Neural cell (in vitro differentiated cells): ENCODE data around the gene IBTK. TPM values are rescaled to one million over a fixed set of nuclear protein-coding genes. Genes with fewer than 3 reads are reported as not detected.

ENCODE experiments used
- H2AFZ ChIP-seq: fragments of 200-600, 300-800 bp; sonication (generic), shearing (Covaris generic); 2 replicates; pipeline ENCODE4 v1.6.0; 2014; ENCODE audit warnings: low read depth, mild to moderate bottlenecking, antibody characterized with exemption, low read length, moderate library complexity
- H3F3A ChIP-seq: fragments of 200-600 bp; shearing (Covaris generic); 2 replicates; pipeline ENCODE4 v1.6.1; 2016; ENCODE audit warnings: mild to moderate bottlenecking, moderate library complexity, mixed read lengths, antibody characterized with exemption, low read length; ENCODE audit not compliant: insufficient read depth, poor library complexity, severe bottlenecking
- H3K27ac ChIP-seq: fragments of 200-600, 300-800 bp; sonication (generic), shearing (Covaris generic); 2 replicates; pipeline ENCODE4 v1.5.1; 2014; ENCODE audit warnings: mild to moderate bottlenecking, low read length, moderate library complexity
- H3K27me3 ChIP-seq: fragments of 300-800, 200-600 bp; sonication (generic), shearing (Covaris generic); 2 replicates; pipeline ENCODE4 v1.6.0; 2014; ENCODE audit warnings: mild to moderate bottlenecking, low read depth, low read length, moderate library complexity; ENCODE audit not compliant: insufficient read depth
- H3K36me3 ChIP-seq: fragments of 300-800, 200-600 bp; sonication (generic), shearing (Covaris generic); 2 replicates; pipeline ENCODE4 v1.5.1; 2014; ENCODE audit warnings: mild to moderate bottlenecking, antibody characterized with exemption, low read length, moderate library complexity; ENCODE audit not compliant: insufficient read depth
- H3K4me2 ChIP-seq: fragments of 300-800, 200-600 bp; sonication (generic), shearing (Covaris generic); 2 replicates; pipeline ENCODE4 v1.6.0; 2014; ENCODE audit warnings: mild to moderate bottlenecking, low read length
- H3K4me3 ChIP-seq: fragments of 300-800, 200-600 bp; sonication (generic), shearing (Covaris generic); 2 replicates; pipeline ENCODE4 v1.5.1; 2014; ENCODE audit warnings: mild to moderate bottlenecking, low read length, moderate library complexity
- H3K79me2 ChIP-seq: fragments of 200-600 bp; shearing (Covaris generic); replicated peaks from 2 replicates; pipeline ENCODE4 v1.6.0; 2014; ENCODE audit warnings: mild to moderate bottlenecking, low read length, moderate library complexity; ENCODE audit not compliant: insufficient read depth
- H3K9ac ChIP-seq: fragments of 300-800, 200-600 bp; sonication (generic), shearing (Covaris generic); 2 replicates; pipeline ENCODE4 v1.6.1; 2016; ENCODE audit warnings: mild to moderate bottlenecking, low read length, mixed read lengths
- H3K9me2 ChIP-seq: fragments of 200-600 bp; shearing (Covaris generic); 2 replicates; pipeline ENCODE4 v1.6.1; 2016; ENCODE audit warnings: mild to moderate bottlenecking, low read length, mixed read lengths; ENCODE audit not compliant: insufficient read depth
- H3K9me3 ChIP-seq: fragments of 200-600, 300-800 bp; sonication (generic), shearing (Covaris generic); 2 replicates; pipeline ENCODE4 v1.6.1; 2016; ENCODE audit warnings: mild to moderate bottlenecking, mixed run types, low read length, moderate library complexity, mixed read lengths
- H4K20me1 ChIP-seq: fragments of 200-600 bp; shearing (Covaris generic); 2 replicates; pipeline ENCODE4 v1.6.1; 2016; ENCODE audit warnings: mild to moderate bottlenecking, mixed run types; ENCODE audit not compliant: insufficient read depth
- CTCF ChIP-seq: fragments of 450-650 bp; IDR thresholded peaks from 2 replicates; pipeline ENCODE4 v1.5.1; 2014; ENCODE audit warnings: antibody characterized with exemption, mild to moderate bottlenecking, moderate library complexity; ENCODE audit not compliant: poor library complexity, severe bottlenecking
- EP300 ChIP-seq: fragments of 450-650 bp; conservative IDR thresholded peaks from 2 replicates; pipeline ENCODE4 v1.6.1; 2014; ENCODE audit warnings: antibody characterized with exemption, mild to moderate bottlenecking, moderate library complexity; ENCODE audit not compliant: poor library complexity, severe bottlenecking
- EZH2 ChIP-seq: fragments of 200-600, 300-800 bp; shearing (Covaris generic), sonication (generic); IDR thresholded peaks from 2 replicates; pipeline ENCODE4 v1.6.1; 2014; ENCODE audit warnings: antibody characterized with exemption, low read length, borderline replicate concordance, mild to moderate bottlenecking; ENCODE audit not compliant: insufficient read depth, poor library complexity, severe bottlenecking
- MXI1 ChIP-seq: fragments of 450-650 bp; conservative IDR thresholded peaks from 2 replicates; pipeline ENCODE4 v1.6.1; 2014; ENCODE audit warnings: antibody characterized with exemption, mild to moderate bottlenecking; ENCODE audit not compliant: poor library complexity, severe bottlenecking
- POLR2AphosphoS5 ChIP-seq: IDR thresholded peaks from 2 replicates; pipeline ENCODE4 v1.6.1; 2012
- RAD21 ChIP-seq: fragments of 450-650 bp; conservative IDR thresholded peaks from 2 replicates; pipeline ENCODE4 v1.6.1; 2014; ENCODE audit warnings: antibody characterized with exemption, mild to moderate bottlenecking, moderate library complexity
- REST ChIP-seq: IDR thresholded peaks from 2 replicates; pipeline ENCODE4 v1.6.1; 2012; ENCODE audit warnings: borderline replicate concordance
- SMC3 ChIP-seq: fragments of 450-650 bp; conservative IDR thresholded peaks from 2 replicates; pipeline ENCODE4 v1.6.1; 2014; ENCODE audit warnings: antibody characterized with exemption, mild to moderate bottlenecking, moderate library complexity; ENCODE audit not compliant: poor library complexity
- TAF1 ChIP-seq: IDR thresholded peaks from 2 replicates; pipeline ENCODE4 v1.6.1; 2012; ENCODE audit warnings: low read depth
- polyA plus RNA-seq: library from polyadenylated mRNA; depleted of rRNA; stranded (reverse); fragments of >200 nt; gene quantifications from 2 replicates; pipeline ENCODE4 v1.2.3, GENCODE V29; 2014

IBTK gene
- polyA plus RNA-seq, 1 donor from 2014 or later, result 64.6 TPM

GRCh38 chr6:82143041-82143481 lies 104.5 kb downstream of the IBTK start:
- no peak overlapping the region for H3K4me2 ChIP-seq
- no peaks in the 10 kb centered on the region for H3K9me2 ChIP-seq
- TF ChIP-seq MXI1 (no peak), REST (no peak), TAF1 (no peak)
- H3F3A ChIP-seq, result no peaks in the 10 kb centered on the region
- H3K9me3 ChIP-seq, result no peaks in the 10 kb centered on the region
- H3K9ac ChIP-seq, result no peak overlapping the region
- H3K27me3 ChIP-seq, result no peaks in the 10 kb centered on the region
- H3K27ac ChIP-seq, result peak overlapping the region; percentile 77
- H4K20me1 ChIP-seq, result no peaks in the 10 kb centered on the region
- no peaks in the 10 kb centered on the region for H3K79me2 ChIP-seq
- no peaks in the 10 kb centered on the region for H3K36me3 ChIP-seq
- H3K4me3 ChIP-seq, result no peak overlapping the region
- H2AFZ ChIP-seq, result no peak overlapping the region

GRCh38 chr6:82142524-82142923 lies 105.0 kb downstream of the IBTK start:
- TF ChIP-seq MXI1, result no peak
- TF ChIP-seq RAD21, result no peak
- no peak for TF ChIP-seq REST
- TF ChIP-seq EP300, result no peak
- TF ChIP-seq SMC3, result no peak
- no peak for TF ChIP-seq TAF1
- no peak for TF ChIP-seq POLR2AphosphoS5
- TF ChIP-seq EZH2, result no peak
- no peak for TF ChIP-seq CTCF
- Histone ChIP-seq H3K27ac (no peak overlapping the region), H3K4me2 (no peak overlapping the region)

More at GRCh38 chr6:82142524-82142923, 105.0 kb downstream of the IBTK start:
- H4K20me1 ChIP-seq, result no peaks in the 10 kb centered on the region
- H3K27me3 ChIP-seq, result no peaks in the 10 kb centered on the region
- H3F3A ChIP-seq, result no peaks in the 10 kb centered on the region
- no peaks in the 10 kb centered on the region for H3K9me2 ChIP-seq
- no peaks in the 10 kb centered on the region for H3K9me3 ChIP-seq
- H3K9ac ChIP-seq, result no peak overlapping the region
- no peak overlapping the region for H3K4me3 ChIP-seq
- no peaks in the 10 kb centered on the region for H3K36me3 ChIP-seq
- H2AFZ ChIP-seq, result no peak overlapping the region
- H3K79me2 ChIP-seq, result no peaks in the 10 kb centered on the region
